ENCODE measurements around the gene ADCY10. TPM values are rescaled to one million over a fixed set of nuclear protein-coding genes. Genes with fewer than 3 reads are reported as not detected.

The ADCY10 gene
- polyA plus RNA-seq, 3 donors = 0.09 TPM; not detected in 2

DNA sequence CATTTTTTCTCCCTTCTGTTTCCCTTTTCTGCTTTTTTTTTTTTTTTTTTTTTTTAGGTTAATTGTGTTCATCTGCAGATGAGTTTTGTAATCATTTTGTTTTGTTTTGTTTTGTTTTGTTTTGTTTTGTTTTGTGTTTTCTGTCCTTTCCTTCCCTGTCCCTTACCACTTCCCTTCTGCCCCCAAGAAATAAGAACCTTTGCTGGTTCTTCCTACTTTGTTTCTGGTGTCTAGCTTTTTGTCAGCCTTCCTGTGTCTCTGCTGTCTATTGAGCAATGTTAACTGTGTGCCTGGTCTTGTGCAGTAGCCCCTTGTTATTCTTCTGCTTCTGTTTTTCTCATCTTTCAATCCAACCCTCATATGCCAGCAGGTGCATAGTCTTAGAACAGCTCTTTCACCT lies 146.2 kb downstream of the ADCY10 start:
- Mint-ChIP-seq H3K4me3 (peak overlapping the region in 1 of 2 donors; percentile 22), H3K9me3 (peaks cover 0 to 2% (median 0%) of the 10 kb centered on the region in 7 donors), H3K27me3 (ENCODE audit: low read depth in 3 of 3) (no peaks in the 10 kb centered on the region), H3K4me1 (peaks cover 31% of the 10 kb centered on the region), H3K36me3 (peaks cover 38 to 52% of the 10 kb centered on the region in 2 donors), H3K27ac (peak overlapping the region; percentile 9 to 88 (median 61))
- no peaks in the 10 kb centered on the region for H3K27me3 ChIP-seq (ENCODE audit: control insufficient read depth in 2 of 2, insufficient read depth in 2 of 2, low read length in 2 of 2)
- peaks cover 11% of the 10 kb centered on the region for H3K79me2 ChIP-seq (ENCODE audit: insufficient read depth, low read length)
- H3K9ac ChIP-seq (ENCODE audit: insufficient read depth, low read length, poor library complexity, severe bottlenecking) = no peak overlapping the region
- H2AFZ ChIP-seq (ENCODE audit: insufficient read depth, low read depth, low read length, poor library complexity, severe bottlenecking) = no peak overlapping the region
- peaks cover 18 to 46% of the 10 kb centered on the region in 2 donors for H3K36me3 ChIP-seq (replicated peaks in 1 of 2; ENCODE audit: control insufficient read depth in 1 of 2, insufficient read depth in 2 of 2, low read length in 2 of 2)
- peaks cover 18 to 36% of the 10 kb centered on the region in 2 donors for H3K4me1 ChIP-seq (ENCODE audit: control insufficient read depth in 1 of 2, insufficient read depth in 2 of 2, low read length in 2 of 2)
- no peak overlapping the region for H3K4me3 ChIP-seq (replicated peaks in 1 of 3; ENCODE audit: low read depth in 2 of 3, low read length in 3 of 3)
- H3K4me2 ChIP-seq (replicated peaks; ENCODE audit: extremely low read depth, low read length, poor library complexity, severe bottlenecking) = peak overlapping the region; percentile 16
- TF ChIP-seq, protein P1, sequence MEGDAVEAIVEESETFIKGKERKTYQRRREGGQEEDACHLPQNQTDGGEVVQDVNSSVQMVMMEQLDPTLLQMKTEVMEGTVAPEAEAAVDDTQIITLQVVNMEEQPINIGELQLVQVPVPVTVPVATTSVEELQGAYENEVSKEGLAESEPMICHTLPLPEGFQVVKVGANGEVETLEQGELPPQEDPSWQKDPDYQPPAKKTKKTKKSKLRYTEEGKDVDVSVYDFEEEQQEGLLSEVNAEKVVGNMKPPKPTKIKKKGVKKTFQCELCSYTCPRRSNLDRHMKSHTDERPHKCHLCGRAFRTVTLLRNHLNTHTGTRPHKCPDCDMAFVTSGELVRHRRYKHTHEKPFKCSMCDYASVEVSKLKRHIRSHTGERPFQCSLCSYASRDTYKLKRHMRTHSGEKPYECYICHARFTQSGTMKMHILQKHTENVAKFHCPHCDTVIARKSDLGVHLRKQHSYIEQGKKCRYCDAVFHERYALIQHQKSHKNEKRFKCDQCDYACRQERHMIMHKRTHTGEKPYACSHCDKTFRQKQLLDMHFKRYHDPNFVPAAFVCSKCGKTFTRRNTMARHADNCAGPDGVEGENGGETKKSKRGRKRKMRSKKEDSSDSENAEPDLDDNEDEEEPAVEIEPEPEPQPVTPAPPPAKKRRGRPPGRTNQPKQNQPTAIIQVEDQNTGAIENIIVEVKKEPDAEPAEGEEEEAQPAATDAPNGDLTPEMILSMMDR (IDR thresholded peaks at IDR 0.05) = no peak
- peaks cover 10% of the 10 kb centered on the region for H4K20me1 ChIP-seq (ENCODE audit: insufficient read depth, low read length)
- peak; percentile 30 to 45 (median 42) for DNase-seq
- peak overlapping the region in 1 of 2 donors; percentile 76 for H3K27ac ChIP-seq (ENCODE audit: low read depth in 1 of 2, low read length in 2 of 2)
- intact Hi-C loops (cut with micrococcal nuclease) = no loop called here
- H3K9me3 ChIP-seq (replicated peaks in 1 of 2; ENCODE audit: control insufficient read depth in 1 of 2, insufficient read depth in 1 of 2, low read length in 2 of 2) = no peaks in the 10 kb centered on the region

DNA sequence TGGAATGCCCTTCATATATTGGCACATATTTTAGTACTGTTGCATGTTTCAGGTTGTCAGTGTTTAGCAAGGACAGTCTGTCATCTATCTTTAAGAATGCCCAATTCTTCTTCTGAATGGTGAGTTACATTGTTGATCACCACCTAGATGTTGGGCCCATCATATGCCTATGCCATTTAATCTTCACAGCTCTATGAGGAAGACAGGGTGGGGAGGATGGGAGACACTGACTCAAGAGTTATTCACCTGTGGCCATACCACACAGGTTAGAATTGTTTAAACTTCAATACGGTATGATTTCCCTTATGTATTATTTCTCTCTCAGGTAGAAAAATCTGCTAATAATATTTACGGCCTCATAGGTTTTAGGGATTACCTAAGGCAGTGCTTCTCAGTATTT lies 147.4 kb downstream of the ADCY10 start:
- no peak overlapping the region for H3K4me3 ChIP-seq (replicated peaks in 1 of 3; ENCODE audit: low read depth in 2 of 3, low read length in 3 of 3)
- Mint-ChIP-seq H3K27ac (no peak overlapping the region), H3K27me3 (ENCODE audit: low read depth in 3 of 3) (no peaks in the 10 kb centered on the region), H3K36me3 (peaks cover 27 to 40% of the 10 kb centered on the region in 2 donors), H3K4me1 (peaks cover 40% of the 10 kb centered on the region), H3K4me3 (no peak overlapping the region), H3K9me3 (peaks cover 0 to 2% (median 0%) of the 10 kb centered on the region in 7 donors)
- H3K9me3 ChIP-seq (replicated peaks in 1 of 2; ENCODE audit: control insufficient read depth in 1 of 2, insufficient read depth in 1 of 2, low read length in 2 of 2) = no peaks in the 10 kb centered on the region
- DNase-seq = no peak
- peaks cover 22% of the 10 kb centered on the region for H4K20me1 ChIP-seq (ENCODE audit: insufficient read depth, low read length)
- peak overlapping the region in 1 of 2 donors; percentile 76 for H3K27ac ChIP-seq (ENCODE audit: low read depth in 1 of 2, low read length in 2 of 2)
- no peak overlapping the region for H3K9ac ChIP-seq (ENCODE audit: insufficient read depth, low read length, poor library complexity, severe bottlenecking)
- H2AFZ ChIP-seq (ENCODE audit: insufficient read depth, low read depth, low read length, poor library complexity, severe bottlenecking) = no peak overlapping the region
- intact Hi-C loops (cut with micrococcal nuclease) = no loop called here
- no peak overlapping the region for H3K4me2 ChIP-seq (replicated peaks; ENCODE audit: extremely low read depth, low read length, poor library complexity, severe bottlenecking)
- peaks cover 15 to 34% of the 10 kb centered on the region in 2 donors for H3K36me3 ChIP-seq (replicated peaks in 1 of 2; ENCODE audit: control insufficient read depth in 1 of 2, insufficient read depth in 2 of 2, low read length in 2 of 2)
- no CpG with 5 or more reads among the region's 2 CpGs for WGBS (ENCODE audit: insufficient coverage)
- H3K4me1 ChIP-seq (ENCODE audit: control insufficient read depth in 1 of 2, insufficient read depth in 2 of 2, low read length in 2 of 2) = peaks cover 21 to 48% of the 10 kb centered on the region in 2 donors
- no peaks in the 10 kb centered on the region for H3K27me3 ChIP-seq (ENCODE audit: control insufficient read depth in 2 of 2, insufficient read depth in 2 of 2, low read length in 2 of 2)
- TF ChIP-seq, protein P1 (IDR thresholded peaks at IDR 0.05) = no peak
- H3K79me2 ChIP-seq (ENCODE audit: insufficient read depth, low read length) = peaks cover 17% of the 10 kb centered on the region

Data from CD14-positive monocyte (primary cell).